A549 treated with ZK216348 at 1 μM for 4 hours (cell line): ENCODE data around the gene SCN8A. TPM values are rescaled to one million over a fixed set of nuclear protein-coding genes. Genes with fewer than 3 reads are reported as not detected.

Experiments
- total RNA-seq: library from RNA; stranded (reverse); fragments of 200-300 nt; extraction: Qiagen RNA extraction; gene quantifications from 5 replicates; pipeline ENCODE4 v1.2.3, GENCODE V29; 2022; ENCODE audit warnings: low read depth

The SCN8A gene
- total RNA-seq = 1.3 to 2.7 TPM (median 1.6 TPM) in 5 replicates

GRCh38 chr12:51591016-51591901 is at the start of gene SCN8A:
Gene SCN8A, plus strand, starts transcription at chr12:51591233. Its CDS starts 71,585 bp downstream, at chr12:51662818.

DNA sequence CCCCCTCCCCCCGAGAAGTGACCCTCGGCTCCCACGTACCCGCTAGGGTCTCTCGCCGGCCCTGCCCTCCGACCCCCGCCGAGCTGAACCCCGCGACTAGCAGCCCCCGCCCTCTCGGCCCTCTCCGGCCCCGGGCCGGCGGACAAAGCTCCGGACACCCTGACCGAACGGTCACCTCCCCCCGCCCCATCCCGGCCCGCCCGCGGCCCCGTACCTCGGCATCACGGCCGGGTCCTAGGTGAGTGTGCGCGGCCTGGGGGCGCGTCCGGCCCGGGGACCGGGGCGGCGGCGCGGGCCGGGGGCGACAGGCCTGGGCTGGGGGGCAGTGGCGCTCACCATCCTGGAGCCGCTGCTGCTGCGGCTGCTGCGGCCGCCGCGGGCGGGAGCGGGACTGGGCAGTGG is 257.3 kb downstream of the SCN8A start, which contains the start of gene FIGNL2:
Gene FIGNL2, minus strand, starts transcription at position 393 of the 402 bp plus-strand sequence. CDS start 26,305 bp downstream, outside the sequence.

Other genes with a start within 250 kb of the SCN8A start
- gene CELA1, start 244.6 kb upstream of the SCN8A start, total RNA-seq = not detected in 5 replicates
- gene GALNT6, start 199.8 kb upstream of the SCN8A start, total RNA-seq = 2.3 to 4.5 TPM (median 3.6 TPM) in 5 replicates
- 0.77 to 1.8 TPM (median 1.6 TPM) in 5 replicates for gene SLC4A8, start 166.4 kb upstream of the SCN8A start, total RNA-seq